ENCODE results near the gene B4GAT1. TPM values are rescaled to one million over a fixed set of nuclear protein-coding genes. Genes with fewer than 3 reads are reported as not detected.

Gene B4GAT1
- total and polyA plus RNA-seq, 2 of the 4 experiments (the other 2 are of a cell fraction): 10.6 to 18.4 TPM

- TF ChIP-seq MAZ (IDR thresholded peaks at IDR 0.05; ENCODE audit: borderline replicate concordance, low read depth, low read length) (no peak), CEBPB (IDR thresholded peaks at IDR 0.05; ENCODE audit: low read depth, low read length) (no peak), RCOR1 (IDR thresholded peaks at IDR 0.05; ENCODE audit: insufficient replicate concordance, low read length) (no peak)
Observed at GRCh38 chr11:66346476-66347424, 679 bp downstream of the B4GAT1 start (continued).

- Histone ChIP-seq H4K5ac (ENCODE audit: low read depth, low read length) (peak overlapping the region; percentile 94), H3K9ac (ENCODE audit: low read depth, low read length) (peak overlapping the region; percentile 73), H2BK5ac (ENCODE audit: low read depth, low read length, poor library complexity, severe bottlenecking) (no peak overlapping the region), H2BK20ac (ENCODE audit: low read depth, low read length) (no peak overlapping the region), H3K27ac (ENCODE audit: insufficient read depth, low read length) (peak overlapping the region; percentile 60), H3K9me1 (ENCODE audit: insufficient read depth, low read length) (peaks cover 12% of the 10 kb centered on the region; the same call in 1 of the 2 replicates), H2AFZ (replicated peaks; ENCODE audit: low read length, poor library complexity) (peak overlapping the region; percentile 96), H4K91ac (ENCODE audit: insufficient read depth, low read depth, low read length) (peak overlapping the region; percentile 48; the same call in 1 of the 2 replicates), H4K8ac (ENCODE audit: low read depth in 2 of 2, low read length in 2 of 2) (peak overlapping the region; percentile 75 to 98), H3K56ac (ENCODE audit: extremely low read depth, insufficient read depth, low read length) (no peak overlapping the region), H3K4me2 (ENCODE audit: low read depth, low read length) (peak overlapping the region; percentile 57), H2BK15ac (ENCODE audit: low read depth, low read length) (no peak overlapping the region), H3K23ac (ENCODE audit: low read depth, low read length) (0 out of 2 replicates have a peak overlapping the region, but pooled peaks have one; percentile 14), H3K14ac (replicated peaks; ENCODE audit: low read depth, low read length) (peak overlapping the region; percentile 87), H3K4me1 (ENCODE audit: control insufficient read depth, insufficient read depth, low read length) (peaks cover 12% of the 10 kb centered on the region), H3K79me1 (ENCODE audit: low read depth in 1 of 2, low read length in 2 of 2) (peaks cover 28 to 59% of the 10 kb centered on the region in 2 experiments), H3K36me3 (ENCODE audit: control insufficient read depth, insufficient read depth, low read length) (peaks cover 16% of the 10 kb centered on the region), H3K4me3 (ENCODE audit: insufficient read depth, low read depth, low read length) (peak overlapping the region; percentile 85), H3K9me3 (ENCODE audit: control insufficient read depth, insufficient read depth, low read length) (no peaks in the 10 kb centered on the region), H2AK9ac (replicated peaks; ENCODE audit: low read depth, low read length, poor library complexity) (peak overlapping the region; percentile 97), H3K27me3 (ENCODE audit: control insufficient read depth, insufficient read depth, low read length) (no peaks in the 10 kb centered on the region), H4K20me1 (ENCODE audit: insufficient read depth, low read length) (peaks cover 17% of the 10 kb centered on the region), H3K4ac (ENCODE audit: low read depth, low read length) (peak overlapping the region; percentile 54), H3K18ac (ENCODE audit: low read depth, low read length) (no peak overlapping the region), H2AK5ac (ENCODE audit: low read depth, low read length) (no peak overlapping the region), H2BK120ac (ENCODE audit: low read depth, low read length) (peak overlapping the region; percentile 29; the same call in 1 of the 2 replicates)
- ChIA-PET POLR2A (ENCODE audit: unreplicated experiment) (no interaction called here), CTCF (interaction anchor here (0.7 to 1.8 kb wide), 3 partner anchors 9 to 34 kb away, joined by 4 to 6 read pairs (median 5); partner anchors contain the start of gene RIN1)
- 13% methylated on average over 3 of the region's 7 CpGs; no CpG with 5 or more reads in 1 of the 2 experiments for WGBS, 2 experiments (ENCODE audit: extremely low coverage in 2 of 2, insufficient read length in 1 of 2)
- in situ Hi-C loops (cut with MboI; ENCODE audit: low sequenced_read_pairs): no loop called here
- ATAC-seq (ENCODE audit: low read depth) (peak; percentile 0; the same call in 1 of the 2 replicates), DNase-seq (no peak)
- dilution Hi-C loops (cut with HindIII; ENCODE audit: low sequenced_read_pairs, unreplicated experiment): no loop called here
- BruUV-seq (replicated peaks): no TSS peak
- intact Hi-C loops (cut with micrococcal nuclease): no loop called here
- TF ChIP-seq RFX5 (IDR thresholded peaks at IDR 0.05; ENCODE audit: low read depth, low read length) (no peak), USF2 (IDR thresholded peaks at IDR 0.05; ENCODE audit: low read depth, low read length) (no peak), NFE2L2 (IDR thresholded peaks at IDR 0.05; ENCODE audit: low read depth, low read length) (no peak), BHLHE40 (IDR thresholded peaks at IDR 0.05; ENCODE audit: low read depth, low read length) (no peak), MAZ (IDR thresholded peaks at IDR 0.05; ENCODE audit: borderline replicate concordance, low read depth, low read length) (no peak), CHD1 (IDR thresholded peaks at IDR 0.05; ENCODE audit: low read depth, low read length) (no peak), CEBPB (IDR thresholded peaks at IDR 0.05; ENCODE audit: low read depth, low read length) (no peak), FOS (IDR thresholded peaks at IDR 0.05; ENCODE audit: low read depth, low read length) (no peak), RCOR1 (IDR thresholded peaks at IDR 0.05; ENCODE audit: insufficient replicate concordance, low read length) (no peak)
- TF ChIP-seq, protein P1, sequence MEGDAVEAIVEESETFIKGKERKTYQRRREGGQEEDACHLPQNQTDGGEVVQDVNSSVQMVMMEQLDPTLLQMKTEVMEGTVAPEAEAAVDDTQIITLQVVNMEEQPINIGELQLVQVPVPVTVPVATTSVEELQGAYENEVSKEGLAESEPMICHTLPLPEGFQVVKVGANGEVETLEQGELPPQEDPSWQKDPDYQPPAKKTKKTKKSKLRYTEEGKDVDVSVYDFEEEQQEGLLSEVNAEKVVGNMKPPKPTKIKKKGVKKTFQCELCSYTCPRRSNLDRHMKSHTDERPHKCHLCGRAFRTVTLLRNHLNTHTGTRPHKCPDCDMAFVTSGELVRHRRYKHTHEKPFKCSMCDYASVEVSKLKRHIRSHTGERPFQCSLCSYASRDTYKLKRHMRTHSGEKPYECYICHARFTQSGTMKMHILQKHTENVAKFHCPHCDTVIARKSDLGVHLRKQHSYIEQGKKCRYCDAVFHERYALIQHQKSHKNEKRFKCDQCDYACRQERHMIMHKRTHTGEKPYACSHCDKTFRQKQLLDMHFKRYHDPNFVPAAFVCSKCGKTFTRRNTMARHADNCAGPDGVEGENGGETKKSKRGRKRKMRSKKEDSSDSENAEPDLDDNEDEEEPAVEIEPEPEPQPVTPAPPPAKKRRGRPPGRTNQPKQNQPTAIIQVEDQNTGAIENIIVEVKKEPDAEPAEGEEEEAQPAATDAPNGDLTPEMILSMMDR (conservative IDR thresholded peaks at IDR 0.05; ENCODE audit: low read depth, low read length): no peak
Observed at GRCh38 chr11:66345316-66345649, 2.1 kb downstream of the B4GAT1 start.
